D721Med (cell line): ENCODE data around the gene NDST3.
"Not testable (repeated sequence)": the region's sequence is repeated elsewhere in the genome, so short reads cannot be mapped to it uniquely, and the experiment has no call there.

ENCODE experiments used
- DNase-seq: peaks from one replicate; pipeline ENCODE4 v3.0.0; 2011; ENCODE audit warnings: low spot score; ENCODE audit not compliant: insufficient read length
- FAIRE-seq: peaks from 2 replicates; lab custom pipeline; 2011; peaks lifted over from hg19 to GRCh38; lab: Jason Lieb, UNC
- TF ChIP-seq, protein P1 (sequence below): IDR thresholded peaks from 2 replicates; pipeline ENCODE4 v1.5.1; 2012; ENCODE audit warnings: mild to moderate bottlenecking, control low read depth; ENCODE audit not compliant: insufficient read depth; ENCODE audit errors: missing control alignments

Gene NDST3

DNA sequence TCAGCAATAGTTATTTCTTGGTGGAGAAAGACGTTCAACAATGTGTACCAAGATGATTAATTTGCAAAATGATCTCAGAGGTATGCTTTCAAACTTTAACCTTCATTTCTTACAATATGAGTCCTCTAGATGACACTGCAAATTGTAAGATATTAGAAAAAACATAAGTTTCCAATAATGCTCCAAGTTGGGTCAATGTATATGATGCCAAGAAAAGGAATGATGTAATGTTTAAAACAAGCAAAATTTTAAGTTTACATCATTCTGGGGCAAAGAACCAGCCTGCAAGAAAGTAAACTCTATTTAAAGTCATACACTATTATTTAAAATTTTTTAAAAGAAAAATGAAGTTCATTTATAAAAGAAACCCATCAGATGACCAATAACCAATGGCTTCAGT, 262.4 kb downstream of the NDST3 start:
- no peak for FAIRE-seq
- TF ChIP-seq, protein P1, sequence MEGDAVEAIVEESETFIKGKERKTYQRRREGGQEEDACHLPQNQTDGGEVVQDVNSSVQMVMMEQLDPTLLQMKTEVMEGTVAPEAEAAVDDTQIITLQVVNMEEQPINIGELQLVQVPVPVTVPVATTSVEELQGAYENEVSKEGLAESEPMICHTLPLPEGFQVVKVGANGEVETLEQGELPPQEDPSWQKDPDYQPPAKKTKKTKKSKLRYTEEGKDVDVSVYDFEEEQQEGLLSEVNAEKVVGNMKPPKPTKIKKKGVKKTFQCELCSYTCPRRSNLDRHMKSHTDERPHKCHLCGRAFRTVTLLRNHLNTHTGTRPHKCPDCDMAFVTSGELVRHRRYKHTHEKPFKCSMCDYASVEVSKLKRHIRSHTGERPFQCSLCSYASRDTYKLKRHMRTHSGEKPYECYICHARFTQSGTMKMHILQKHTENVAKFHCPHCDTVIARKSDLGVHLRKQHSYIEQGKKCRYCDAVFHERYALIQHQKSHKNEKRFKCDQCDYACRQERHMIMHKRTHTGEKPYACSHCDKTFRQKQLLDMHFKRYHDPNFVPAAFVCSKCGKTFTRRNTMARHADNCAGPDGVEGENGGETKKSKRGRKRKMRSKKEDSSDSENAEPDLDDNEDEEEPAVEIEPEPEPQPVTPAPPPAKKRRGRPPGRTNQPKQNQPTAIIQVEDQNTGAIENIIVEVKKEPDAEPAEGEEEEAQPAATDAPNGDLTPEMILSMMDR = no peak
- no peak for DNase-seq

DNA sequence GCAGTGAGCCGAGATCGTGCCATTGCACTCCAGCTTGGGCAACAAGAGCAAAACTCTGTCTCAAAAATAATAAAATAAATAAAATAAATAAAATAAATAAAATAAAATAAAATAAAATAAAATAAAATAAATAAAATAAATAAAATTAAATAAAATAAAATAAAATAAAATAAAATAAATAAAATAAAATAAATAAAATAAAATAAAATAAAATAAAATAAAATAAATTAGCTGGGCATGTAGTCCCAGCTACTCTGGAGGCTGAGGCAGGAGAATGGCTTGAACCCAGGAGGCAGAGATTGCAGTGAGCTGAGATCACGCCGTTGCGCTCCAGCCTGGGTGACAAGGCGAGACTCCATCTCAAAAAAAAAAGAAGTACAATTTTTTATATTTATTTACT, 265.3 kb downstream of the NDST3 start:
- DNase-seq, FAIRE-seq: not testable (repeated sequence)

DNA sequence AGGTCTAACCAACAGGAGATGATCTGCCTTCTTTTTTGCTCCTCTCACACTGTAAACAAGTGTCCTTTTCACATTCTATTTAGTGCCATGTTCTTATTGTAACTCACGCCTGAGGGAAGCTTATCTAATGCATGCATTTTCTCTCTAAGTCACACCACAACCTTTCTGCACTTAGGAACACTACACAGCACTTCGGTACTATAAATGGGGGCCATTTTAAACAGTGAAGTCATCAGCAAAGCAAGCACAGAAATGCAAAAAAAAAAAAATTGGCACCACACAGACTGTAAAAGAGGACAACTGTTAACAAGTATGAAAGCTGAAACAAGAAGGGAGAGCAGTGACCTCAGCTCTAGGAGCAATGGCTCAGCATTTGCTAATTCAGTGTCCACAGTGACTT, 273.4 kb downstream of the NDST3 start:
- DNase-seq (no peak), FAIRE-seq (no peak)
- TF ChIP-seq, protein P1 = no peak
